ENCODE results near the gene RRP12.
A peak's percentile ranks its signal among the peaks of the same experiment; 100 is the strongest.

RRP12 gene

DNA sequence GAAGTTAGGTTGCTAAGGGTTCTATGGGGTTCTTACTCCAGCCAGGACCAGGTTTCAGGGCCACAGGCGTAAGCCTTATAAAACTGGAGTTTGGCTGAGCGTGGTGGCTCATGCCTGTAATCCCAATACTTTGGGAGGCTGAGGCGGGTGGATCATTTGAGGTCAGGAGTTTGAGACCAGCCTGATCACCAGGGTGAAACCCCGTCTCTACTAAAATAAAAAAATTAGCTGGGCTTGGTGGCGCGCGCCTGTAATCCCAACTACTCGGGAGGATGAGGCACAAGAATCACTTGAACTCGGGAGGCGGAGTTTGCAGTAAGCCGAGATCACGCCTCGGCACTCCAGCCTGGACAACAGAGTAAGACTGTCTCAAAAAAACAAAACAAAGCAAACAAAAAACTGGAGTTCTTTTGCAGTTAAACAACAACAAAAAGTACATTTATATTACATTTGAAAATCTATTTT lies 347 bp upstream of the RRP12 start:
- H3K27me3 Mint-ChIP-seq (ENCODE audit: low read depth), result no peaks in the 10 kb centered on the region
- no peaks in the 10 kb centered on the region for H3K36me3 Mint-ChIP-seq (ENCODE audit: low read depth)

DNA sequence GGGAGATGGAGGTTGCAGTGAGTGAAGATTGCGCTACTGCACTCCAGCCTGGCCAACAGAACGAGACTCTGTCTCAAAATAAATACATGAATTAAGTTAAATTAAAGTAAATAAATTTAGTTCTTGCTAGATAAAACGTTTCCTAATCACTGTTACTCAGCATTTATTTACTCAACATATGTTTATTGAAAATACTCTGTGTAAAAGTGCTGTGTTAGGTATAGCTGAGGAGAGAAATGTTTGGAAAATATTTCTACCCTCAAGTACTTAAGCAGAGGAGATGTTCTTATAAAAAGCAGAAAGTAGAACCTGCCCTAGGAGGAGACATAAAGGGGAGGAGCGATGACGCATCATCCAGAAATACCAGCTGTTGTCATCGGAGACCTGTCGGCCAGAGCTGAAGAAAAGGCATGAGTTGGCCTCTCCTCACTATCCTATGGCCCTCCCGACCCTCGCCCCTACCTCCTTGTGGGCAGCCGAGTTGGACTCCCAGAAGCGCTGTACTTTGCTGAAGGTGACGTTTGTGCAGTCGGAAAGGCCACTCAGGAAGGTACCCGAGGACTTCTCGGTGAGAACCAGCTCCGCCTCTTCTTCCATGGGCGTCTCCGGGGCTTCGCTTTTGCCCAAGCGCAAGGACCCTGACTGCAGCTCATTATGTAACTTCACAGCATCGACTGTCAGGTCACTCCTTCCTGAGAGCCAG lies 1.1 kb downstream of the RRP12 start:
- no peaks in the 10 kb centered on the region for H3K9me3 Mint-ChIP-seq
- peak overlapping the region; percentile 36 to 85 (median 61) for H3K27ac Mint-ChIP-seq
- H3K4me3 Mint-ChIP-seq, result peak overlapping the region; percentile 92 to 96 (median 96)
- peaks cover 12% of the 10 kb centered on the region for H3K4me1 Mint-ChIP-seq
- TF ChIP-seq, protein P1, sequence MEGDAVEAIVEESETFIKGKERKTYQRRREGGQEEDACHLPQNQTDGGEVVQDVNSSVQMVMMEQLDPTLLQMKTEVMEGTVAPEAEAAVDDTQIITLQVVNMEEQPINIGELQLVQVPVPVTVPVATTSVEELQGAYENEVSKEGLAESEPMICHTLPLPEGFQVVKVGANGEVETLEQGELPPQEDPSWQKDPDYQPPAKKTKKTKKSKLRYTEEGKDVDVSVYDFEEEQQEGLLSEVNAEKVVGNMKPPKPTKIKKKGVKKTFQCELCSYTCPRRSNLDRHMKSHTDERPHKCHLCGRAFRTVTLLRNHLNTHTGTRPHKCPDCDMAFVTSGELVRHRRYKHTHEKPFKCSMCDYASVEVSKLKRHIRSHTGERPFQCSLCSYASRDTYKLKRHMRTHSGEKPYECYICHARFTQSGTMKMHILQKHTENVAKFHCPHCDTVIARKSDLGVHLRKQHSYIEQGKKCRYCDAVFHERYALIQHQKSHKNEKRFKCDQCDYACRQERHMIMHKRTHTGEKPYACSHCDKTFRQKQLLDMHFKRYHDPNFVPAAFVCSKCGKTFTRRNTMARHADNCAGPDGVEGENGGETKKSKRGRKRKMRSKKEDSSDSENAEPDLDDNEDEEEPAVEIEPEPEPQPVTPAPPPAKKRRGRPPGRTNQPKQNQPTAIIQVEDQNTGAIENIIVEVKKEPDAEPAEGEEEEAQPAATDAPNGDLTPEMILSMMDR (IDR thresholded peaks at IDR 0.05; ENCODE audit: unreplicated experiment in 3 of 3), result no peak
- H3K27me3 Mint-ChIP-seq (ENCODE audit: low read depth), result no peaks in the 10 kb centered on the region
- peaks cover 6% of the 10 kb centered on the region for H3K36me3 Mint-ChIP-seq (ENCODE audit: low read depth)

More for the DNA sequence above, 347 bp upstream of the RRP12 start:
- Mint-ChIP-seq H3K27ac (peak overlapping the region; percentile 36 to 85 (median 71)), H3K4me1 (peaks cover 12% of the 10 kb centered on the region), H3K4me3 (peak overlapping the region; percentile 92 to 96 (median 96)), H3K9me3 (no peaks in the 10 kb centered on the region)
- TF ChIP-seq, protein P1 (IDR thresholded peaks at IDR 0.05; ENCODE audit: unreplicated experiment in 3 of 3), result no peak

DNA sequence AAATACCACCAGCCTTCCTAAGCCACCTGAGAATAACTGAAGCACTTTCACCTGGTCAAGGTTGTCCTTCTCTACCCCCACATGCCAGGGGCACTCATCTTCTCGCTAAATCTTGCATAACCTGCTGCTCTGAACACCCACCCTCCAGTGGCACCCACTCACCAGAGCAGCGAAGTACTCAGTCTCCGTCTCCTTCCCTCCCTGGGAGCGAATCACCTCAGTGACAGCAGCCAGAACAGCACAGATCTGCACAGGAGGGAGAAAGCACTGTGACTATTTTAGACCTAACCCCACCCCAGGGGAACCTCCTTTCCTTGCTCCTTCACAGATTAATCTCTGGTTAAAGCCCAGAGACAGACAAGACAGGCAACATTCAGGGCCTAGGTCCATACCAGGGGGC lies 5.1 kb downstream of the RRP12 start:
- Mint-ChIP-seq H3K4me3 (no peak overlapping the region), H3K27ac (no peak overlapping the region), H3K4me1 (peaks cover 8% of the 10 kb centered on the region), H3K9me3 (no peaks in the 10 kb centered on the region), H3K27me3 (ENCODE audit: low read depth) (no peaks in the 10 kb centered on the region), H3K36me3 (ENCODE audit: low read depth) (peaks cover 18% of the 10 kb centered on the region)
- TF ChIP-seq, protein P1 (IDR thresholded peaks at IDR 0.05; ENCODE audit: unreplicated experiment in 3 of 3), result no peak

DNA sequence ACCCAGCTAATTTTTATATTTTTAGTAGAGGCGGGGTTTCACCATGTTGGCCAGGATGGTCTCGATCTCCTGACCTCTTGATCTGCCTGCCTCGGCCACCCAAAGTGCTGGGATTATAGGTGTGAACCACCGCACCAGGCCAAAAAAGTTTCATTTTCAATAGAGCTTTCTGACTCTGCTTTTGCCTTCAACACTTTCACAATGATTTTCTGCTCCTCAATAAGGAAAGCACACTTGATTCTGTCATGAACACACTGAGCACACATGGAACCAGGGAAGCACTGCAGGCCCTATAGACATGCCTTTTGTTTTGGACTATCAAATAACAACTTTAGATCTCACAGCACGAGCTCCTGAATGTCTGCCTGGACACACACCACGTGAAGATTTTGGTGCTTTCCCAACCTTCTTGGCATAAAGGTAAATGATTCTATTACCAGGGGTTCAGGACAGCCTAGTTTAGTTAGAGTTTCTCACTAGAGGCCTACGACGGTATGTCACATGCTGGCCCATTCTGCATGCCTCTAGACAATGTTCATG lies 8.0 kb downstream of the RRP12 start:
- Mint-ChIP-seq H3K4me3 (no peak overlapping the region), H3K27me3 (ENCODE audit: low read depth) (no peaks in the 10 kb centered on the region), H3K27ac (no peak overlapping the region), H3K9me3 (no peaks in the 10 kb centered on the region), H3K4me1 (no peaks in the 10 kb centered on the region), H3K36me3 (ENCODE audit: low read depth) (peaks cover 34% of the 10 kb centered on the region)
- TF ChIP-seq, protein P1 (IDR thresholded peaks at IDR 0.05; ENCODE audit: unreplicated experiment in 3 of 3), result no peak

DNA sequence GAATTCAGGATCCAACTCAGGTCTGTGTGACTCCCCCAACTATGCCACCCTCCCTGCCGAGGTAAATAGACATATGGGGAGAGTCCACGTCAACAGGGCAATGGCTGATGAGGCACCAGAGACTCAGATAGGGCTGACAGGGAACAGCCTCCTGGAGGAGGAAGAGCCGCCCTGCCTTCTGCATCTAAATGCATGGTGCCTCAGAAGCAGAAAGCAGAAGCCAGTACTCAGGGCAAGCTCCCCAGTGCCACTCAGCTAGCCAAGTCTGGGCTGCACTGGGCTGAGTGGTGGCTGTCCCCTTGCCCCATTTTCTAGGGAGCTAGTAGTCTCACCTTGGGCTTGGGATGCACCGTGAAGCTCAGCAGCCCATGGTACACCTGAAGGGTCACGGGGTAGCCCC lies 11.0 kb downstream of the RRP12 start:
- Mint-ChIP-seq H3K4me1 (no peaks in the 10 kb centered on the region), H3K4me3 (no peak overlapping the region), H3K27me3 (ENCODE audit: low read depth) (no peaks in the 10 kb centered on the region), H3K27ac (no peak overlapping the region), H3K9me3 (no peaks in the 10 kb centered on the region), H3K36me3 (ENCODE audit: low read depth) (peaks cover 41% of the 10 kb centered on the region)
- TF ChIP-seq, protein P1 (IDR thresholded peaks at IDR 0.05; ENCODE audit: unreplicated experiment in 3 of 3), result no peak

DNA sequence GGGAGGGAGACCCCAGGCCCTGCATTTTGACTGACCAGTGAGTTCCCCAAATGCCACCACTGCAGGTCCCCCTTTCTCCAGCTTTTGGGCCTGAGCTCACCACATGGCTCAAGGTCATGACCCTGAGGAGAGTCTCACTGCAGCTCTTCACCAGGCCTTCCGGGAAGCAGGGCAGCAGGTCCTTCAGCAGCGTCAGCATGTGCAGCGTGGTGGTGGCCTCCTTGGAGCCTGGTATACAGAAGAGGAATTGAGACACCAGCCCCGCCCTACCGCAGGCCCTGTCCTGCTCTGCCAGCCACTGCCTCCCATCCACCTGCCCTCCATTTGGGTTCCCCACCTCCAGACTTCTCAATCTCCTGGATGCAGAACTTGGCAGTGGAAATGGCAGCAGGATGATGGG lies 13.0 kb downstream of the RRP12 start:
- H3K4me1 Mint-ChIP-seq, result no peaks in the 10 kb centered on the region
- H3K4me3 Mint-ChIP-seq, result no peak overlapping the region
- TF ChIP-seq, protein P1 (IDR thresholded peaks at IDR 0.05; ENCODE audit: unreplicated experiment in 3 of 3), result no peak
- no peaks in the 10 kb centered on the region for H3K9me3 Mint-ChIP-seq
- no peak overlapping the region for H3K27ac Mint-ChIP-seq
- peaks cover 35% of the 10 kb centered on the region for H3K36me3 Mint-ChIP-seq (ENCODE audit: low read depth)
- H3K27me3 Mint-ChIP-seq (ENCODE audit: low read depth), result no peaks in the 10 kb centered on the region

Data from nephron (organoid).